ENCODE results near the gene CCDC85C. TPM values are rescaled to one million over a fixed set of nuclear protein-coding genes. Genes with fewer than 3 reads are reported as not detected.

CCDC85C gene
- total and polyA plus RNA-seq, 9 donors, result 2.1 to 28.4 (median 13.1) TPM

- 74 to 84% (median 76%) methylated on average over 14 to 15 of the region's 15 CpGs for WGBS, 3 donors
- no peaks in the 10 kb centered on the region for H3K36me3 ChIP-seq
- DNase-seq, result peak in 1 of 5 donors; percentile 27
- intact Hi-C loops (cut with DNase I), result loop anchor here in 1 of 4 donors (5.0 kb wide), 2 partner anchors 34 to 66 kb away; no protein-coding TSS in a partner anchor
- no peak overlapping the region for H3K27ac ChIP-seq
- peaks cover 12% of the 10 kb centered on the region for H3K4me1 ChIP-seq (ENCODE audit: insufficient read depth)
- no peak overlapping the region for H3K4me3 ChIP-seq
- no peaks in the 10 kb centered on the region for H3K27me3 ChIP-seq
- H3K9me3 ChIP-seq, result no peaks in the 10 kb centered on the region
- TF ChIP-seq, protein P1, sequence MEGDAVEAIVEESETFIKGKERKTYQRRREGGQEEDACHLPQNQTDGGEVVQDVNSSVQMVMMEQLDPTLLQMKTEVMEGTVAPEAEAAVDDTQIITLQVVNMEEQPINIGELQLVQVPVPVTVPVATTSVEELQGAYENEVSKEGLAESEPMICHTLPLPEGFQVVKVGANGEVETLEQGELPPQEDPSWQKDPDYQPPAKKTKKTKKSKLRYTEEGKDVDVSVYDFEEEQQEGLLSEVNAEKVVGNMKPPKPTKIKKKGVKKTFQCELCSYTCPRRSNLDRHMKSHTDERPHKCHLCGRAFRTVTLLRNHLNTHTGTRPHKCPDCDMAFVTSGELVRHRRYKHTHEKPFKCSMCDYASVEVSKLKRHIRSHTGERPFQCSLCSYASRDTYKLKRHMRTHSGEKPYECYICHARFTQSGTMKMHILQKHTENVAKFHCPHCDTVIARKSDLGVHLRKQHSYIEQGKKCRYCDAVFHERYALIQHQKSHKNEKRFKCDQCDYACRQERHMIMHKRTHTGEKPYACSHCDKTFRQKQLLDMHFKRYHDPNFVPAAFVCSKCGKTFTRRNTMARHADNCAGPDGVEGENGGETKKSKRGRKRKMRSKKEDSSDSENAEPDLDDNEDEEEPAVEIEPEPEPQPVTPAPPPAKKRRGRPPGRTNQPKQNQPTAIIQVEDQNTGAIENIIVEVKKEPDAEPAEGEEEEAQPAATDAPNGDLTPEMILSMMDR (IDR thresholded peaks at IDR 0.05), result no peak
- TF ChIP-seq EP300 (IDR thresholded peaks at IDR 0.05) (no peak), POLR2A (IDR thresholded peaks at IDR 0.05) (no peak)
Measured at GRCh38 chr14:99560922-99561683, 42.9 kb downstream of the CCDC85C start.

GRCh38 chr14:99560403-99560802 lies 43.6 kb downstream of the CCDC85C start:
- intact Hi-C loops (cut with DNase I), result loop anchor here in 1 of 4 donors (5.0 kb wide), 2 partner anchors 33 to 67 kb away; no protein-coding TSS in a partner anchor
- Histone ChIP-seq H3K9me3 (no peaks in the 10 kb centered on the region), H3K4me1 (ENCODE audit: insufficient read depth) (peaks cover 12% of the 10 kb centered on the region), H3K27me3 (no peaks in the 10 kb centered on the region), H3K27ac (no peak overlapping the region), H3K36me3 (no peaks in the 10 kb centered on the region), H3K4me3 (no peak overlapping the region)
- no peak for DNase-seq
- 90 to 92% (median 90%) methylated on average over 13 of the region's 13 CpGs for WGBS, 3 donors
- no peak for TF ChIP-seq POLR2A (IDR thresholded peaks at IDR 0.05)
- no peak for TF ChIP-seq EP300 (IDR thresholded peaks at IDR 0.05)
- TF ChIP-seq, protein P1 (IDR thresholded peaks at IDR 0.05), result no peak

DNA sequence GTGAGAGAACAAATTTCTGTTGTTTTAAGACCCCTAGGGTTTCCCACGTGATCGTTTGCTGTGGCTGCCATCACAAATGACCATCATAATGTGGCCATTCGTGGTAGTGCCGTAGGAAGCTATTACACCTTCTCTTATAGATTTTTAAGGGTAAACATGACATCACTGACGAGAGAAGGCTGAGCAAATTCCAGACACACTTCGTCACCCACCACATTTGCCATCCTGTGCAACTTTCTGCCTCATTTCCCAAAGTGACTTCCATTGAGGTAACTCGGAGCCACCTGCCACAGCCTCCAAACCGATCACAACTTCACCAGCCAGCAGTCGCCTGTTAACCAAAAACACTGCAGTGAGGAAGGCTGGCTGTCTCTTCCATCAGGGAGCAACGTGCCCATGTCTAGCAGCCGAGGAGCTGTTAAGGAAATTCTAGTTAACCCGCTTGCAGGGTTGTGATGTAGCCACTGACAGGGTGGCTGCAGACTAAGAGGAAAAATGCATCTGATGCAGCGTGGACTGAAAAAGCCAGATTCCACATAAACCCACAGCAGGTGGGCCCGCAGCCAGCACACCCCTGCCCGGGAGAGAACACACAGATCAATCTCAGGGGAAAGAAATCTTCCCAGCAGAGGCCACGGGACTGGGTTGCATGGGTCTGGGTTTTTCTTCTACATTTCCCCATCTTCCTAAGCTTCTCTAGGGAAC lies 44.6 kb downstream of the CCDC85C start:
- H3K4me1 ChIP-seq (ENCODE audit: insufficient read depth), result peaks cover 14% of the 10 kb centered on the region
- WGBS, 3 donors, result 82 to 89% (median 86%) methylated on average over 16 of the region's 16 CpGs
- H3K27ac ChIP-seq, result no peak overlapping the region
- no peak overlapping the region for H3K4me3 ChIP-seq
- intact Hi-C loops (cut with DNase I), result no loop called here
- H3K9me3 ChIP-seq, result no peaks in the 10 kb centered on the region
- no peaks in the 10 kb centered on the region for H3K27me3 ChIP-seq
- DNase-seq, result no peak
- no peaks in the 10 kb centered on the region for H3K36me3 ChIP-seq
- TF ChIP-seq, protein P1 (IDR thresholded peaks at IDR 0.05), result no peak

DNA sequence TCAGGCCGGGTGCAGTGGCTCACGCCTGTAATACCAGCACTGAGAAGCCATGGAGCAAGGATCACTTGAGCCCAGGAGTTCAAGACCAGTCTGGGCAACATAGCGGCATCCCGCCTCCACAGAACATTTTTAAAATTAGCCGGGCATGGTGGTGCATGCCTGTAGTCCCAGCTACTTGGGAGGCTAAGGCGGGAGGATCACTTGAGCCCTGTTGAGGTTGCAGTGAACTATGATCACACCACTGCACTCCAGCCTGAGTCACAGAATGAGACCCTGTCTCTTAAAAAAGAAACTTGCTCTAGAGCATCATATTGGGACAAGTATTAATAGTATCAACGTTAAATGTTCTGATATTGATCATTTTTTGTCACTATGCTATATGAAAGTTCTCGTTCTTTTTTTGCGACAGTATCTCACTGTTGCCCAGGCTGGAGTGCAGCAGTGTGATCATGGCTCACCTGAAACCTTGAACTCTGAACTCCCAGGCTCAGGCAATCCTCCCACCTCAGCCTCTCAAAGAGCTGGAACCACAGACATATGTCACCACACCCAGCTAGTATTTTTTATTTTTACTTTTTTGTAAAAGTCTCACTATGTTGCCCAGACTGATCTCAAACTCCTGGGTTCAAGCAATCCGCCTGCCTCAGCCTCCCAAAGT lies 47.7 kb downstream of the CCDC85C start:
- 92 to 95% (median 95%) methylated on average over 10 of the region's 10 CpGs for WGBS, 3 donors
- Histone ChIP-seq H3K4me3 (no peak overlapping the region), H3K9me3 (no peaks in the 10 kb centered on the region), H3K27me3 (no peaks in the 10 kb centered on the region), H3K4me1 (ENCODE audit: insufficient read depth) (peaks cover 4% of the 10 kb centered on the region), H3K27ac (no peak overlapping the region), H3K36me3 (no peaks in the 10 kb centered on the region)
- TF ChIP-seq POLR2A (IDR thresholded peaks at IDR 0.05), result no peak
- TF ChIP-seq, protein P1 (IDR thresholded peaks at IDR 0.05), result no peak
- no peak for DNase-seq
- intact Hi-C loops (cut with DNase I), result no loop called here

Measured in ovary (tissue), 9 donors.